ENCODE measurements around the gene NPHS1.

GRCh38 chr19:35869327-35870123 is 17.2 kb upstream of the NPHS1 start:
- TF ChIP-seq POLR2A (IDR thresholded peaks at IDR 0.05) (no peak), CTCF (IDR thresholded peaks at IDR 0.05) (no peak)
